22Rv1 (cell line): ENCODE results near the gene DNAJB14.

Experiments
- H3K27ac ChIP-seq: fragments of 450-650 bp; 2 replicates; pipeline ENCODE4 v1.5.1; 2017
- CTCF ChIP-seq: fragments of 450-650 bp; IDR thresholded peaks from 2 replicates; pipeline ENCODE4 v1.5.1; 2017; ENCODE audit warnings: mild to moderate bottlenecking
- ZFX ChIP-seq: fragments of 450-650 bp; IDR thresholded peaks from 2 replicates; pipeline ENCODE4 v1.6.1; 2017; ENCODE audit warnings: antibody characterized with exemption, borderline replicate concordance

The DNAJB14 gene

GRCh38 chr4:99863804-99864203, 82.6 kb downstream of the DNAJB14 start:
- TF ChIP-seq CTCF (no peak), ZFX (no peak)
- H3K27ac ChIP-seq, result no peak overlapping the region

DNA sequence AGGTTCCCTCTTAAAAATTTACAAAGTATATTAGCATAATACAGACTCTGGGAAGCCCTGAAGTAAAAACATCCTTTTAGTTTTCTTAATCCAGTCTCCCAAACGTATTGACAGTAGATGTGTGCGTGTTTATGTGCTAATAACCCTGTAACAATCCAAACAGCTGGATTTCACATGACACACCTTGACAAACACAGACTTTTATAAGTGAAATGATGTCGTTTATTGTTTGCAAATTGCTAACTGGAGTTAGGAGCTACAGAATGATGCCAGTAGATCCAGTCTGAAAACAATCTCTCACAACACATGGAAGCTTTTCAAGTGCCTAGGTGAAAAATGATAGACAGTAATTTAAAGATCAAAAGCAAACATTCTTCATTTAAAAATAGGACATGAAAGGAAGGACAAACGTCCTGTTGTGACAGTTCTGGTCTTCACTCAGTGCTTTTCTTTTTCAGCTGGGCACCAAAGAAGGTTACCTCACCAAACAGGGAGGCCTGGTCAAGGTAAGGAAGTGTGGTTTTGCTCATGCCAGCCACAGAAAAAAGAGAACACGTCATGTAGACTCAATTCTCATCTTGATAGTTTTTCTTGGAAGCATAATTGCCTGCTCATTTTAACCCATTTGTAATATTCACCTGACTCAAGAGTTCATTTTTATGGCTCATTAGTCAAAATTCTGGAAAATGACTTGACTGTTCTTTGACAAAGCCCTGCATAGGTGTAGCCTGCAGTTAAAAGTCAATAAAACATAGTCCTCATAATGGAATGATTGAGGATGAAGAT, 85.1 kb downstream of the DNAJB14 start:
- no peak for TF ChIP-seq CTCF
- no peak for TF ChIP-seq ZFX
- H3K27ac ChIP-seq, result no peak overlapping the region

GRCh38 chr4:99860521-99860920, 85.9 kb downstream of the DNAJB14 start:
- no peak overlapping the region for H3K27ac ChIP-seq
- TF ChIP-seq ZFX, result no peak

GRCh38 chr4:99859618-99860017, 86.8 kb downstream of the DNAJB14 start:
- no peak overlapping the region for H3K27ac ChIP-seq
- TF ChIP-seq CTCF (no peak), ZFX (no peak)

- no peak overlapping the region for H3K27ac ChIP-seq
Measured at GRCh38 chr4:99857307-99857706, 89.1 kb downstream of the DNAJB14 start.

DNA sequence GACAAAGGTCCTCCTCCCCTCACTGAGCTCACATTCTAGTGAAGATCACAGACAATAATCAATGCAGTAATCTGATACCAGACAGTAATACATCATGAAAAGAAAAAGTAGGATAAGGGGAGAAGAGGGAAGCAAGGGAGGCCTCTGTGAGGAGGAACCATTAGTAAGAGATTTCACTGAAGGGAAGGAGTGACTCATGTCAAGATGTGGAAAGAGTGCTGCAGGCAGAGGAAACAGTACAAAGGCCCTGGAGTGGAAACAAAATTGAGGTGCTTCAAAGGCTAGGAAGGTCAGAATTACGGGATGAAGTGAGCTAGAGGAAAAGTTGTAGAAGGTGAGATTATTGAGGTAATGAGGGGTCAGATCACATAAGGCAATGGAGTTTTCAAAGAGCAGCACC, 90.3 kb downstream of the DNAJB14 start:
- no peak overlapping the region for H3K27ac ChIP-seq
- TF ChIP-seq CTCF (no peak), ZFX (no peak)

More at GRCh38 chr4:99857307-99857706, 89.1 kb downstream of the DNAJB14 start:
- no peak for TF ChIP-seq ZFX
- TF ChIP-seq CTCF, result no peak

GRCh38 chr4:99855678-99856077, 90.7 kb downstream of the DNAJB14 start:
- TF ChIP-seq ZFX (no peak), CTCF (no peak)
- H3K27ac ChIP-seq, result no peak overlapping the region

GRCh38 chr4:99853999-99854398, 92.4 kb downstream of the DNAJB14 start:
- H3K27ac ChIP-seq, result no peak overlapping the region

More at GRCh38 chr4:99853999-99854398, 92.4 kb downstream of the DNAJB14 start:
- no peak for TF ChIP-seq ZFX
- no peak for TF ChIP-seq CTCF
